Measurements from ENCODE around the gene CAPN7. TPM values are rescaled to one million over a fixed set of nuclear protein-coding genes. Genes with fewer than 3 reads are reported as not detected.

CAPN7 gene
- total and polyA plus RNA-seq, 10 donors: 10.8 to 72.3 (median 48.8) TPM

GRCh38 chr3:15297608-15298350 is 91.7 kb downstream of the CAPN7 start:
- Histone ChIP-seq H3K27me3 (replicated peaks in 1 of 7) (no peaks in the 10 kb centered on the region), H3K4me1 (peaks cover 22 to 80% (median 64%) of the 10 kb centered on the region in 6 donors), H3K36me3 (peaks cover 0 to 27% (median 8%) of the 10 kb centered on the region in 6 donors), H3K4me3 (no peak overlapping the region), H3K9me3 (no peaks in the 10 kb centered on the region), H3K27ac (peak overlapping the region in 3 of 8 donors; percentile 1 to 93 (median 32))
- intact Hi-C loops (cut with DNase I; ENCODE audit: low total_unique reads): no loop called here
- TF ChIP-seq, protein P1, sequence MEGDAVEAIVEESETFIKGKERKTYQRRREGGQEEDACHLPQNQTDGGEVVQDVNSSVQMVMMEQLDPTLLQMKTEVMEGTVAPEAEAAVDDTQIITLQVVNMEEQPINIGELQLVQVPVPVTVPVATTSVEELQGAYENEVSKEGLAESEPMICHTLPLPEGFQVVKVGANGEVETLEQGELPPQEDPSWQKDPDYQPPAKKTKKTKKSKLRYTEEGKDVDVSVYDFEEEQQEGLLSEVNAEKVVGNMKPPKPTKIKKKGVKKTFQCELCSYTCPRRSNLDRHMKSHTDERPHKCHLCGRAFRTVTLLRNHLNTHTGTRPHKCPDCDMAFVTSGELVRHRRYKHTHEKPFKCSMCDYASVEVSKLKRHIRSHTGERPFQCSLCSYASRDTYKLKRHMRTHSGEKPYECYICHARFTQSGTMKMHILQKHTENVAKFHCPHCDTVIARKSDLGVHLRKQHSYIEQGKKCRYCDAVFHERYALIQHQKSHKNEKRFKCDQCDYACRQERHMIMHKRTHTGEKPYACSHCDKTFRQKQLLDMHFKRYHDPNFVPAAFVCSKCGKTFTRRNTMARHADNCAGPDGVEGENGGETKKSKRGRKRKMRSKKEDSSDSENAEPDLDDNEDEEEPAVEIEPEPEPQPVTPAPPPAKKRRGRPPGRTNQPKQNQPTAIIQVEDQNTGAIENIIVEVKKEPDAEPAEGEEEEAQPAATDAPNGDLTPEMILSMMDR (IDR thresholded peaks at IDR 0.05 in 8 of 11, conservative IDR thresholded peaks at IDR 0.05 in 3 of 11): no peak
- TF ChIP-seq POLR2A (IDR thresholded peaks at IDR 0.05): no peak
- no peak for TF ChIP-seq POLR2AphosphoS5 (IDR thresholded peaks at IDR 0.05)
- no peak for DNase-seq
- WGBS, 5 donors: 84 to 89% (median 86%) methylated on average over 4 of the region's 4 CpGs

- no peak overlapping the region for H3K4me3 ChIP-seq
- no peak for TF ChIP-seq POLR2AphosphoS5 (IDR thresholded peaks at IDR 0.05)
- no peak for TF ChIP-seq POLR2A (IDR thresholded peaks at IDR 0.05)
- TF ChIP-seq, protein P1 (IDR thresholded peaks at IDR 0.05 in 8 of 11, conservative IDR thresholded peaks at IDR 0.05 in 3 of 11): no peak
- peak overlapping the region in 3 of 8 donors; percentile 27 to 93 (median 32) for H3K27ac ChIP-seq
- no peak for DNase-seq
- H3K27me3 ChIP-seq (replicated peaks in 1 of 7): no peaks in the 10 kb centered on the region
- no peaks in the 10 kb centered on the region for H3K9me3 ChIP-seq
- WGBS, 5 donors: 76 to 89% (median 82%) methylated on average over 3 of the region's 3 CpGs
- intact Hi-C loops (cut with DNase I; ENCODE audit: low total_unique reads): no loop called here
- H3K4me1 ChIP-seq: peaks cover 14 to 73% (median 57%) of the 10 kb centered on the region in 6 donors
- H3K36me3 ChIP-seq: peaks cover 0 to 34% (median 14%) of the 10 kb centered on the region in 6 donors
Measured at GRCh38 chr3:15298504-15298903, 92.5 kb downstream of the CAPN7 start.

DNA sequence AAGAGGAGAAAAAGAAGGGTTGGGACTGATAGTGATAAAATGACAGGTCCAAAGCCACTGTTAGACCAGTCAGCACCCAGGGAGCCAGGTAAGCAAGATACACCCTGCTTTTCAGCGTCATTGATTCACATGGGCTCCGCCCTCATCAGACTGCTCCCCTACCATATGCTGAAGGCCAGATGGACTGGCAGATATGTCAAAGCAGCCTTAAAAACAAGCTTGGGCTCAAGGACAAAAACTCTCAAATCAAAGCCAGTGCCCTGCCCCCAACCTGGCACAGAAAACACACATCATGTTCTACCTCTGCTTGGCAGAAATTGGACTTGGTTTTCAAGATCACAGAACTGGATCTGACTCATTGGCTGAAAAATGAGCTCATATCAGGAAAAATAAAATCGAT is 93.0 kb downstream of the CAPN7 start:
- intact Hi-C loops (cut with DNase I; ENCODE audit: low total_unique reads): no loop called here
- TF ChIP-seq, protein P1 (IDR thresholded peaks at IDR 0.05 in 8 of 11, conservative IDR thresholded peaks at IDR 0.05 in 3 of 11): no peak
- TF ChIP-seq POLR2A (IDR thresholded peaks at IDR 0.05): no peak

GRCh38 chr3:15300323-15301078 is 94.5 kb downstream of the CAPN7 start:
- TF ChIP-seq POLR2AphosphoS5 (IDR thresholded peaks at IDR 0.05) (peak in 1 of 3 donors; percentile 3), POLR2A (IDR thresholded peaks at IDR 0.05) (no peak)
- TF ChIP-seq, protein P1 (IDR thresholded peaks at IDR 0.05 in 8 of 11, conservative IDR thresholded peaks at IDR 0.05 in 3 of 11): peak in 1 of 11 experiments; percentile 24
- Histone ChIP-seq H3K4me3 (peak overlapping the region in 1 of 8 donors; percentile 16), H3K4me1 (peaks cover 18 to 62% (median 44%) of the 10 kb centered on the region in 6 donors), H3K9me3 (no peaks in the 10 kb centered on the region), H3K27me3 (replicated peaks in 1 of 7) (no peaks in the 10 kb centered on the region), H3K27ac (peak overlapping the region in 5 of 8 donors; percentile 20 to 76 (median 53)), H3K36me3 (peaks cover 0 to 50% (median 20%) of the 10 kb centered on the region in 6 donors)
- intact Hi-C loops (cut with DNase I; ENCODE audit: low total_unique reads): no loop called here
- DNase-seq: no peak
- WGBS, 5 donors: 43 to 62% (median 47%) methylated on average over 5 to 8 of the region's 8 CpGs

More for the DNA sequence above, 93.0 kb downstream of the CAPN7 start:
- 73 to 83% (median 81%) methylated on average over 3 of the region's 3 CpGs for WGBS, 5 donors
- peaks cover 16 to 67% (median 52%) of the 10 kb centered on the region in 6 donors for H3K4me1 ChIP-seq
- H3K27me3 ChIP-seq (replicated peaks in 1 of 7): no peaks in the 10 kb centered on the region
- H3K27ac ChIP-seq: peak overlapping the region in 3 of 8 donors; percentile 26 to 44 (median 27)
- H3K9me3 ChIP-seq: no peaks in the 10 kb centered on the region
- no peak for DNase-seq
- H3K4me3 ChIP-seq: no peak overlapping the region
- H3K36me3 ChIP-seq: peaks cover 0 to 40% (median 18%) of the 10 kb centered on the region in 6 donors
